GM12878 (cell line): ENCODE measurements around the gene TTC31. TPM values are rescaled to one million over a fixed set of nuclear protein-coding genes. Genes with fewer than 3 reads are reported as not detected.

Experiments used
- ATAC-seq: fragments of 200-7000 bp; cut with Tn5 transposase; 3 replicates; pipeline ENCODE4 v1.9.1; 2020; ENCODE audit warnings: mild to moderate bottlenecking, moderate library complexity
- BruUV-seq: library from RNA; stranded (reverse); fragments of 400-500 nt; replicated peaks from 2 replicates; lab custom pipeline; 2021; lab: Mats Ljungman, UMichigan
- CTCF ChIA-PET: fragments of 300-600 bp; sonication (Branson Sonifier 250); formaldehyde crosslinking; extraction: SDS; loops from one replicate; lab custom pipeline; 2021; ENCODE audit warnings: inconsistent platforms; lab: Yijun Ruan, JAX
- POLR2A ChIA-PET: fragments of 350-600 bp; formaldehyde crosslinking; extraction: SDS; loops from one replicate; lab custom pipeline; 2021; ENCODE audit warnings: inconsistent platforms; lab: Charles Lee
- RAD21 ChIA-PET: fragments of 300-600 bp; sonication (Branson Sonifier 250); formaldehyde crosslinking; loops from one replicate; lab custom pipeline; 2023; ENCODE audit warnings: antibody characterized with exemption; ENCODE audit not compliant: unreplicated experiment; lab: Charles Lee
- SMC1A ChIA-PET: fragments of 300-600 bp; sonication (Branson Sonifier 250); formaldehyde crosslinking; loops from one replicate; lab custom pipeline; 2023; ENCODE audit not compliant: unreplicated experiment, uncharacterized antibody; lab: Charles Lee
- DNase-seq: peaks from one replicate; pipeline ENCODE4 v3.0.0-alpha.2; 2011; ENCODE audit warnings: low read depth, low spot score
- FAIRE-seq: peaks from 3 replicates; lab custom pipeline; 2011; peaks lifted over from hg19 to GRCh38; lab: Jason Lieb, UNC
- H2AFZ ChIP-seq: 2 replicates; pipeline ENCODE4 v1.6.0; 2011; ENCODE audit warnings: low read depth, low read length, control low read depth; ENCODE audit not compliant: control insufficient read depth
- H3K27ac ChIP-seq: 2 replicates; pipeline ENCODE4 v1.5.1; 2011; ENCODE audit warnings: control low read depth; ENCODE audit not compliant: control insufficient read depth, insufficient read depth
- H3K27me3 ChIP-seq, 2 experiments: replicated peaks in 1 of 2; 2 replicates each; pipeline versions ENCODE4 v1.6.0 to v1.6.1; 2011; ENCODE audit warnings: low read length in 1 of 2; ENCODE audit not compliant: control insufficient read depth in 2 of 2, insufficient read depth in 2 of 2
- H3K36me3 ChIP-seq, 2 experiments: 2 replicates each; pipeline ENCODE4 v1.5.1; 2011; ENCODE audit warnings: low read length in 1 of 2; ENCODE audit not compliant: control insufficient read depth in 2 of 2, insufficient read depth in 2 of 2
- H3K4me1 ChIP-seq: 2 replicates; pipeline ENCODE4 v1.6.1; 2011; ENCODE audit warnings: mild to moderate bottlenecking, low read length, moderate library complexity, mixed read lengths; ENCODE audit not compliant: control insufficient read depth, insufficient read depth
- H3K4me2 ChIP-seq: 2 replicates; pipeline ENCODE4 v1.6.0; 2011; ENCODE audit warnings: control low read depth; ENCODE audit not compliant: control insufficient read depth, insufficient read depth
- H3K4me3 ChIP-seq: fragments of 200-600 bp; sonication (generic); 2 replicates; pipeline ENCODE4 v1.5.1; 2016
- H3K79me2 ChIP-seq: 2 replicates; pipeline ENCODE4 v1.6.0; 2011; ENCODE audit warnings: low read length; ENCODE audit not compliant: control insufficient read depth, insufficient read depth
- H3K9ac ChIP-seq: 2 replicates; pipeline ENCODE4 v1.8.0; 2011; ENCODE audit warnings: low read length, control low read depth, mixed read lengths; ENCODE audit not compliant: control insufficient read depth, insufficient read depth
- H3K9me3 ChIP-seq: replicated peaks from 3 replicates; pipeline ENCODE4 v1.5.1; 2011; ENCODE audit warnings: mild to moderate bottlenecking, low read length; ENCODE audit not compliant: control insufficient read depth, insufficient read depth
- H4K20me1 ChIP-seq: 2 replicates; pipeline ENCODE4 v1.6.0; 2011; ENCODE audit not compliant: control insufficient read depth, insufficient read depth
- GABPA ChIP-seq: IDR thresholded peaks from 2 replicates; pipeline ENCODE4 v1.6.1; 2014; ENCODE audit warnings: antibody characterized with exemption, low read depth, mild to moderate bottlenecking, inconsistent platforms
- HSF1 ChIP-seq: fragments of 150-350 bp; IDR thresholded peaks from 2 replicates; pipeline ENCODE4 v1.6.1; 2014; ENCODE audit warnings: mild to moderate bottlenecking, low read depth, low read length
- IKZF1 ChIP-seq: fragments of 450-650 bp; conservative IDR thresholded peaks from 2 replicates; pipeline ENCODE4 v1.6.1; 2017; ENCODE audit warnings: antibody characterized with exemption, mild to moderate bottlenecking
- IRF4 ChIP-seq: IDR thresholded peaks from 2 replicates; pipeline ENCODE4 v1.6.1; 2011; ENCODE audit warnings: low read depth, low read length
- MYB ChIP-seq: fragments of 150-350 bp; IDR thresholded peaks from 2 replicates; pipeline ENCODE4 v1.6.1; 2014; ENCODE audit warnings: mild to moderate bottlenecking, low read depth, low read length, borderline replicate concordance
- PAX8 ChIP-seq: fragments of 450-650 bp; IDR thresholded peaks from 2 replicates; pipeline ENCODE4 v1.6.1; 2017; ENCODE audit warnings: mild to moderate bottlenecking, moderate library complexity
- POLR2AphosphoS2 ChIP-seq: IDR thresholded peaks from 2 replicates; pipeline ENCODE4 v1.6.1; 2011; ENCODE audit warnings: low read depth, mild to moderate bottlenecking, low read length, improper control_type of control experiment, moderate library complexity
- RAD51 ChIP-seq: fragments of 450-650 bp; IDR thresholded peaks from 2 replicates; pipeline ENCODE4 v1.6.1; 2016; ENCODE audit warnings: moderate library complexity, mild to moderate bottlenecking, inconsistent platforms
- ZNF24 ChIP-seq: fragments of 450-650 bp; IDR thresholded peaks from 2 replicates; pipeline ENCODE4 v1.6.1; 2017; ENCODE audit warnings: antibody characterized with exemption, mild to moderate bottlenecking
- WGBS: methylation state at CpG from one replicate; pipeline ENCODE4 v1.1.6; 2016; ENCODE audit warnings: low lambda C conversion rate; ENCODE audit not compliant: insufficient replicate concordance, insufficient coverage; ENCODE audit errors: missing lambda C conversion rate; 5-methylcytosine and 5-hydroxymethylcytosine counted together
- in situ Hi-C: fragments of 300-500 bp; cut with MboI; formaldehyde crosslinking; loops from 9 replicates; pipeline ENCODE4 v1.14.3; 2018; ENCODE audit warnings: mixed read lengths
- intact Hi-C: fragments of 100-400 bp; cut with micrococcal nuclease; formaldehyde crosslinking; loops from one replicate; pipeline ENCODE4 v1.14.2; 2022; ENCODE audit not compliant: unreplicated experiment
- polyA plus RNA-seq, 11 experiments: library from polyadenylated mRNA; depleted of rRNA in 4 of 11; unstranded in 6 of 11; stranded (reverse) in 5 of 11; fragments of >200 nt; fragmentation: Nextera tagmentation in 4 of 11; fragmentation: Illumina TruSeq in 1 of 11; extraction: Ambion mirVana in 4 of 11; extraction: Trizol in 1 of 11; gene quantifications; 1 replicate in 1 of 11; 2 replicates in 10 of 11; pipeline versions ENCODE4 v1.2.1 to v1.2.3, GENCODE V29; 2011 to 2016; ENCODE audit warnings: inconsistent platforms in 2 of 11, missing spikeins in 2 of 11, low read depth in 1 of 11
- total RNA-seq, 4 experiments: library from RNA; depleted of rRNA in 3 of 4; stranded (reverse); fragments of >200 nt in 3 of 4; fragmentation: Illumina TruSeq in 1 of 4; extraction: Trizol in 1 of 4; gene quantifications; 2 replicates each; pipeline versions ENCODE4 v1.2.1 to v1.2.3, GENCODE V29; 2013 to 2021
- TF ChIP-seq, protein P1 (sequence below): IDR thresholded peaks from 2 replicates; pipeline ENCODE4 v1.6.1; 2012; ENCODE audit warnings: mild to moderate bottlenecking, low read depth, low read length
- TF ChIP-seq, protein P2 (sequence below): fragments of 450-650 bp; IDR thresholded peaks from 2 replicates; pipeline ENCODE4 v1.6.1; 2017; ENCODE audit warnings: mild to moderate bottlenecking, moderate library complexity

Gene TTC31
- total and polyA plus RNA-seq, 10 of the 15 experiments (the other 5 are each of a cell fraction or from before 2014, with no cell fraction given) = 6.5 to 34.9 (median 25.9) TPM

DNA sequence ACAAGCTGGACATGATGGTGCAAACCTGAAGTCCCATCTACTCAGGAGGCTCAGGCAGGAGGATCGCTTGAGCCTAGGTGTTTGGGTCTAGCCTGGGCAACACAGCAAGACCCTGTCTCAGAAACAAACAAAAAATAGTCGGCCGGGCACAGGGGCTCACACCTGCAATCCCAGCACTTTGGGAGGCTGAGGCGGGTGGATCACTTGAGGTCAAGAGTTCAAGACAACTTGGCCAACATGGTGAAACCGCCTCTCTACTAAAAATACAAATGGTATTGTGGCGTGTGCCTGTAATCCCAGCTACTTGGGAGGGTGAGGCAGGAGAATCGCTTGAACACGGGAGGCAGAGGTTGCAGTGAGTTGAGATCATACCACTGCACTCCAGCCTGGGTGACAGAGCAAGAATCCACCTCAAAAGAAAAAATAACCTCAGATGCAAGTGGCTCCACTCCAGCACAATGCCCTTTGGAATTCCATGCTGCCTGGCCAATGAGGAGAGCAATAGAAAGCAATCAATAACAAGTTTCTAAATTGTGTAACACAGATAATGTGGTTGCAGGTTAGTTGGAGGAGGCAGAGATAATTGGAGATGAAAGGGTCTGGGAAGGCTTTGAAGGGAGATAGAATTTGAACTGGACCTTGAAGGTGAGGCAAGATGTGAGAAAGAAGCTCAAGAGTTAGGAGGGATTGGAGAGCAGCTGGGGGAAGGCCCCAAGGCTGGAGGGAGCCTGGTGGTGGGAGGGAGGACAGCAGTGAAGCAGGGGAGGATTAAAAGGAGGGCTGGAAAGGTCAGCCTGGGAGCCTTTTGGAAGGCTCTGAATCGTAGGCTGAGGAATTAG lies 6.0 kb downstream of the TTC31 start (continued):
- TF ChIP-seq POLR2AphosphoS2 (no peak), HSF1 (no peak), RAD51 (no peak)

GRCh38 chr2:74489906-74490305 lies 7.0 kb downstream of the TTC31 start:
- DNase-seq (no peak), FAIRE-seq (no peak), ATAC-seq (no peak)
- Histone ChIP-seq H3K4me1 (no peaks in the 10 kb centered on the region), H3K9ac (no peak overlapping the region), H3K4me3 (no peak overlapping the region), H3K9me3 (no peaks in the 10 kb centered on the region), H3K79me2 (no peaks in the 10 kb centered on the region), H3K36me3 (peaks cover 12 to 13% of the 10 kb centered on the region in 2 experiments), H3K4me2 (no peak overlapping the region), H4K20me1 (no peaks in the 10 kb centered on the region), H3K27me3 (no peaks in the 10 kb centered on the region), H2AFZ (no peak overlapping the region), H3K27ac (no peak overlapping the region)
- in situ Hi-C loops (loop anchor here (10.0 kb wide), 1 partner anchor 95 kb away; no protein-coding TSS in a partner anchor), intact Hi-C loops (no loop called here)
- CTCF ChIA-PET = interaction anchor here (0.9 to 19.4 kb wide), 2 partner anchors 42 to 98 kb away, joined by 5 to 280 read pairs; no protein-coding TSS in a partner anchor
- RAD21 ChIA-PET = no interaction called here
- WGBS = 96% methylated on average over 8 of the region's 9 CpGs
- no TSS peak for BruUV-seq
- POLR2A ChIA-PET = interaction anchor here (1.0 kb wide), 1 partner anchor 21 kb away, joined by 3 read pairs; no protein-coding TSS in a partner anchor
- SMC1A ChIA-PET = interaction anchor here (1.0 to 1.9 kb wide), 3 partner anchors 13 to 97 kb away, joined by 4 to 5 read pairs (median 4); partner anchors contain the start of genes AUP1 and HTRA2
- TF ChIP-seq GABPA (no peak), IRF4 (no peak), PAX8 (no peak), ZNF24 (no peak), MYB (no peak), IKZF1 (no peak)
- TF ChIP-seq, protein P1, sequence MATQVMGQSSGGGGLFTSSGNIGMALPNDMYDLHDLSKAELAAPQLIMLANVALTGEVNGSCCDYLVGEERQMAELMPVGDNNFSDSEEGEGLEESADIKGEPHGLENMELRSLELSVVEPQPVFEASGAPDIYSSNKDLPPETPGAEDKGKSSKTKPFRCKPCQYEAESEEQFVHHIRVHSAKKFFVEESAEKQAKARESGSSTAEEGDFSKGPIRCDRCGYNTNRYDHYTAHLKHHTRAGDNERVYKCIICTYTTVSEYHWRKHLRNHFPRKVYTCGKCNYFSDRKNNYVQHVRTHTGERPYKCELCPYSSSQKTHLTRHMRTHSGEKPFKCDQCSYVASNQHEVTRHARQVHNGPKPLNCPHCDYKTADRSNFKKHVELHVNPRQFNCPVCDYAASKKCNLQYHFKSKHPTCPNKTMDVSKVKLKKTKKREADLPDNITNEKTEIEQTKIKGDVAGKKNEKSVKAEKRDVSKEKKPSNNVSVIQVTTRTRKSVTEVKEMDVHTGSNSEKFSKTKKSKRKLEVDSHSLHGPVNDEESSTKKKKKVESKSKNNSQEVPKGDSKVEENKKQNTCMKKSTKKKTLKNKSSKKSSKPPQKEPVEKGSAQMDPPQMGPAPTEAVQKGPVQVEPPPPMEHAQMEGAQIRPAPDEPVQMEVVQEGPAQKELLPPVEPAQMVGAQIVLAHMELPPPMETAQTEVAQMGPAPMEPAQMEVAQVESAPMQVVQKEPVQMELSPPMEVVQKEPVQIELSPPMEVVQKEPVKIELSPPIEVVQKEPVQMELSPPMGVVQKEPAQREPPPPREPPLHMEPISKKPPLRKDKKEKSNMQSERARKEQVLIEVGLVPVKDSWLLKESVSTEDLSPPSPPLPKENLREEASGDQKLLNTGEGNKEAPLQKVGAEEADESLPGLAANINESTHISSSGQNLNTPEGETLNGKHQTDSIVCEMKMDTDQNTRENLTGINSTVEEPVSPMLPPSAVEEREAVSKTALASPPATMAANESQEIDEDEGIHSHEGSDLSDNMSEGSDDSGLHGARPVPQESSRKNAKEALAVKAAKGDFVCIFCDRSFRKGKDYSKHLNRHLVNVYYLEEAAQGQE = no peak
- TF ChIP-seq, protein P2, sequence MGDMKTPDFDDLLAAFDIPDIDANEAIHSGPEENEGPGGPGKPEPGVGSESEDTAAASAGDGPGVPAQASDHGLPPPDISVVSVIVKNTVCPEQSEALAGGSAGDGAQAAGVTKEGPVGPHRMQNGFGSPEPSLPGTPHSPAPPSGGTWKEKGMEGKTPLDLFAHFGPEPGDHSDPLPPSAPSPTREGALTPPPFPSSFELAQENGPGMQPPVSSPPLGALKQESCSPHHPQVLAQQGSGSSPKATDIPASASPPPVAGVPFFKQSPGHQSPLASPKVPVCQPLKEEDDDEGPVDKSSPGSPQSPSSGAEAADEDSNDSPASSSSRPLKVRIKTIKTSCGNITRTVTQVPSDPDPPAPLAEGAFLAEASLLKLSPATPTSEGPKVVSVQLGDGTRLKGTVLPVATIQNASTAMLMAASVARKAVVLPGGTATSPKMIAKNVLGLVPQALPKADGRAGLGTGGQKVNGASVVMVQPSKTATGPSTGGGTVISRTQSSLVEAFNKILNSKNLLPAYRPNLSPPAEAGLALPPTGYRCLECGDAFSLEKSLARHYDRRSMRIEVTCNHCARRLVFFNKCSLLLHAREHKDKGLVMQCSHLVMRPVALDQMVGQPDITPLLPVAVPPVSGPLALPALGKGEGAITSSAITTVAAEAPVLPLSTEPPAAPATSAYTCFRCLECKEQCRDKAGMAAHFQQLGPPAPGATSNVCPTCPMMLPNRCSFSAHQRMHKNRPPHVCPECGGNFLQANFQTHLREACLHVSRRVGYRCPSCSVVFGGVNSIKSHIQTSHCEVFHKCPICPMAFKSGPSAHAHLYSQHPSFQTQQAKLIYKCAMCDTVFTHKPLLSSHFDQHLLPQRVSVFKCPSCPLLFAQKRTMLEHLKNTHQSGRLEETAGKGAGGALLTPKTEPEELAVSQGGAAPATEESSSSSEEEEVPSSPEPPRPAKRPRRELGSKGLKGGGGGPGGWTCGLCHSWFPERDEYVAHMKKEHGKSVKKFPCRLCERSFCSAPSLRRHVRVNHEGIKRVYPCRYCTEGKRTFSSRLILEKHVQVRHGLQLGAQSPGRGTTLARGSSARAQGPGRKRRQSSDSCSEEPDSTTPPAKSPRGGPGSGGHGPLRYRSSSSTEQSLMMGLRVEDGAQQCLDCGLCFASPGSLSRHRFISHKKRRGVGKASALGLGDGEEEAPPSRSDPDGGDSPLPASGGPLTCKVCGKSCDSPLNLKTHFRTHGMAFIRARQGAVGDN = no peak
